EH (cell line): ENCODE results near the gene NDUFA11.
"Not testable (repeated sequence)": the region's sequence is repeated elsewhere in the genome, so short reads cannot be mapped to it uniquely, and the experiment has no call there.

Experiments
- DNase-seq: peaks from one replicate; pipeline ENCODE4 v3.0.0-alpha.2; 2015; ENCODE audit warnings: low read depth

Gene NDUFA11

GRCh38 chr19:5857203-5858081 is 46.1 kb downstream of the NDUFA11 start:
- no peak for DNase-seq

- DNase-seq, result not testable (repeated sequence)
Measured at GRCh38 chr19:5855151-5855550, 48.4 kb downstream of the NDUFA11 start.

GRCh38 chr19:5854121-5854520 is 49.5 kb downstream of the NDUFA11 start:
- DNase-seq, result not testable (repeated sequence)

DNA sequence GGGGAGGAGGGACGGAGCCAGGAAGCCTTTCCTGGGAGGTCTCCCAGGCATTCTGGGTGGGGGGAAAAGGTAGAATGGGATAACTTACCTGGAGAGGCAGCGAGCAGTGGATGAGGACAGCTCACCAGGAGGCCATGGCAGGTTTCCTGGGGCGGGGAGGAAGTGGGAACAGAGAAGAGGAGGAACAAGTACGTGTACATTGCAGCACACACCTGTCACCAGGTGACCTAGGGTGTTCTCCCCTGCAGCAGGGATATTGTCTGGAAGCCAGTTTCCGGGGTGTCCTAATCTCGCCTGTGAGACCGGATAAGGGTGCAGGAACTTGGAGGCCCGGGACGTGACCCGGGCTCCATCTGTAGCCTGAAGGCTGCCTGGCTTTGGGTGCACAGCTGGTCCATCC is 52.3 kb downstream of the NDUFA11 start, which contains the start of gene FUT3:
Gene FUT3 (minus strand): TSS at position 148 of the 400 bp plus-strand sequence.
- DNase-seq, result no peak

GRCh38 chr19:5850743-5851293 is 52.8 kb downstream of the NDUFA11 start:
- DNase-seq, result peak; percentile 73

GRCh38 chr19:5850189-5850588 is 53.4 kb downstream of the NDUFA11 start:
- DNase-seq, result no peak

DNA sequence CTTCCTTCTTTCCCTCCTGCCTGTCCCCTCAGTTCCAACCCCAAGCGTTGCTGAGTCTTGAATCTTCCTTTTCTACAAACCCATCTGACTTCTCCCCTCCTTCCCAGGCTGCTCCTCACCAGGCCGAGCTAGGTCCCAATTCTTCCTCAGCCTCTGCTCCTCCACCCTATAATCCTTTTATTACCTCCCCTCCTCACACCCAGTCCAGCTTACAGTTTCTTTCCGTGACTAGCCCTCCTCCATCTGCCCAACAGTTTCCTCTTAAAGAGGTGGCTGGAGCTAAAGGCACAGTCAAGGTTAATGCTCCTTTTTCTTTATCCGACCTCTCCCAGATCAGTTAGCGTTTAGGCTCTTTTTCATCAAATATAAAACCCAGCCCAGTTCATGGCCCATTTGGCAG is 55.0 kb downstream of the NDUFA11 start:
- DNase-seq, result not testable (repeated sequence)

GRCh38 chr19:5847846-5848245 is 55.7 kb downstream of the NDUFA11 start:
- DNase-seq, result not testable (repeated sequence)
